Measurements from ENCODE around the gene AMOTL2. TPM values are rescaled to one million over a fixed set of nuclear protein-coding genes. Genes with fewer than 3 reads are reported as not detected.
A peak's percentile ranks its signal among the peaks of the same experiment; 100 is the strongest.

The AMOTL2 gene
- total and polyA plus RNA-seq, 2 experiments from 2014 or later = 17.9 to 102 TPM

DNA sequence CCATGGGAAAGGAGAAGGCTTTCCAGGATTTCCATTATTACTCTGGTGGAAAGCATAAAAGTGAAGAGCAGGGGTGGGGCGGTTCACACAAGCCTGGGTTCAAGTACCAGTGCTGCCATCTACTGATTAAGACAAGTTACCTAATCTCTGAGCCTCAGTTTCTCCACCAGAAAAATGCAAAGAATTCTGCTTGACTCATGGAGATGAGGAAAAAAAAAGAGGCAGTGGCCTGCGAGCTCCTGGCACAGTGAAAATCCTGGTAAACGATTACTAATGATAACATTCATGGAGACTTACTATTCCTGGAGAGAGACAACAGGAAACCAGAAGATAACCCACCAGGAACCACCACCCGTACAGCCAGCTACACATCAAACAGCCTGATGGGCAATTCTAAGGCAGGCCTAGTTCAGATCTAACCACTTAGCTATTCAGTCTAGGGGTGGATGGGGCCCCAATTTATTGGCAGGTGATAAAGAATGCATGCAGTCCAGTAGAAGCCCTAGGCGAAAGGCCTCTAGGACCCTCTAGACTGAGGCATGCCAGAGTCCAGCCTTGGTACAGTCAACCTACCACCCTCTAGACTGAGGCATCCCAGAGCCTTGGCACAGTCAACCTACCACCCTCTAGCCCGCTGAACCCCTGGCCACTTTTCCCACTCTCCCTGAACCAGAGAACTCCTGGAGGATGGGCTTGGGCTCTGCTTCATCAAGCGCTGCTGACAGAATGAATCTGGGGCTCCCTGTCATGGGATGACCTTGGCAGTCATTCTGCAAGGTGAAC is 2.5 kb downstream of the AMOTL2 start:
- ATAC-seq (no peak), DNase-seq (ENCODE audit: low spot score) (no peak)
- Histone ChIP-seq H4K20me1 (replicated peaks; ENCODE audit: insufficient read depth) (peaks cover 38% of the 10 kb centered on the region), H2AFZ (no peak overlapping the region), H3K27me3 (ENCODE audit: insufficient read depth) (peaks cover 24% of the 10 kb centered on the region), H3K27ac (ENCODE audit: low read depth) (no peak overlapping the region), H3K4me1 (ENCODE audit: insufficient read depth) (peaks cover 28% of the 10 kb centered on the region), H3K4me2 (peak overlapping the region; percentile 92), H3K79me2 (replicated peaks; ENCODE audit: insufficient read depth) (peaks cover 38% of the 10 kb centered on the region), H3K9me2 (ENCODE audit: insufficient read depth) (no peaks in the 10 kb centered on the region), H3F3A (replicated peaks; ENCODE audit: low read depth) (peaks cover 30% of the 10 kb centered on the region), H3K36me3 (ENCODE audit: insufficient read depth) (peaks cover 28% of the 10 kb centered on the region), H3K4me3 (peak overlapping the region; percentile 99)
- Mint-ChIP-seq H3K9me3 (no peaks in the 10 kb centered on the region), H3K4me3 (peak overlapping the region; percentile 88), H3K27me3 (ENCODE audit: insufficient read depth, low read depth, poor library complexity) (peaks cover 46% of the 10 kb centered on the region), H3K27ac (no peak overlapping the region), H3K4me1 (peaks cover 54% of the 10 kb centered on the region), H3K36me3 (ENCODE audit: low read depth) (peaks cover 54% of the 10 kb centered on the region)
- TF ChIP-seq, protein P1, sequence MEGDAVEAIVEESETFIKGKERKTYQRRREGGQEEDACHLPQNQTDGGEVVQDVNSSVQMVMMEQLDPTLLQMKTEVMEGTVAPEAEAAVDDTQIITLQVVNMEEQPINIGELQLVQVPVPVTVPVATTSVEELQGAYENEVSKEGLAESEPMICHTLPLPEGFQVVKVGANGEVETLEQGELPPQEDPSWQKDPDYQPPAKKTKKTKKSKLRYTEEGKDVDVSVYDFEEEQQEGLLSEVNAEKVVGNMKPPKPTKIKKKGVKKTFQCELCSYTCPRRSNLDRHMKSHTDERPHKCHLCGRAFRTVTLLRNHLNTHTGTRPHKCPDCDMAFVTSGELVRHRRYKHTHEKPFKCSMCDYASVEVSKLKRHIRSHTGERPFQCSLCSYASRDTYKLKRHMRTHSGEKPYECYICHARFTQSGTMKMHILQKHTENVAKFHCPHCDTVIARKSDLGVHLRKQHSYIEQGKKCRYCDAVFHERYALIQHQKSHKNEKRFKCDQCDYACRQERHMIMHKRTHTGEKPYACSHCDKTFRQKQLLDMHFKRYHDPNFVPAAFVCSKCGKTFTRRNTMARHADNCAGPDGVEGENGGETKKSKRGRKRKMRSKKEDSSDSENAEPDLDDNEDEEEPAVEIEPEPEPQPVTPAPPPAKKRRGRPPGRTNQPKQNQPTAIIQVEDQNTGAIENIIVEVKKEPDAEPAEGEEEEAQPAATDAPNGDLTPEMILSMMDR (conservative IDR thresholded peaks at IDR 0.05; ENCODE audit: low read depth in 2 of 2) = peak; percentile 26 to 35; a peak in 3 of 4 replicates
- TF ChIP-seq, protein P2, sequence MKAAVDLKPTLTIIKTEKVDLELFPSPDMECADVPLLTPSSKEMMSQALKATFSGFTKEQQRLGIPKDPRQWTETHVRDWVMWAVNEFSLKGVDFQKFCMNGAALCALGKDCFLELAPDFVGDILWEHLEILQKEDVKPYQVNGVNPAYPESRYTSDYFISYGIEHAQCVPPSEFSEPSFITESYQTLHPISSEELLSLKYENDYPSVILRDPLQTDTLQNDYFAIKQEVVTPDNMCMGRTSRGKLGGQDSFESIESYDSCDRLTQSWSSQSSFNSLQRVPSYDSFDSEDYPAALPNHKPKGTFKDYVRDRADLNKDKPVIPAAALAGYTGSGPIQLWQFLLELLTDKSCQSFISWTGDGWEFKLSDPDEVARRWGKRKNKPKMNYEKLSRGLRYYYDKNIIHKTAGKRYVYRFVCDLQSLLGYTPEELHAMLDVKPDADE (IDR thresholded peaks at IDR 0.05) = no peak
- no peak for TF ChIP-seq NANOG (IDR thresholded peaks at IDR 0.05; ENCODE audit: borderline replicate concordance)
- TF ChIP-seq POLR2AphosphoS5 (IDR thresholded peaks at IDR 0.05; ENCODE audit: low read depth) = no peak

DNA sequence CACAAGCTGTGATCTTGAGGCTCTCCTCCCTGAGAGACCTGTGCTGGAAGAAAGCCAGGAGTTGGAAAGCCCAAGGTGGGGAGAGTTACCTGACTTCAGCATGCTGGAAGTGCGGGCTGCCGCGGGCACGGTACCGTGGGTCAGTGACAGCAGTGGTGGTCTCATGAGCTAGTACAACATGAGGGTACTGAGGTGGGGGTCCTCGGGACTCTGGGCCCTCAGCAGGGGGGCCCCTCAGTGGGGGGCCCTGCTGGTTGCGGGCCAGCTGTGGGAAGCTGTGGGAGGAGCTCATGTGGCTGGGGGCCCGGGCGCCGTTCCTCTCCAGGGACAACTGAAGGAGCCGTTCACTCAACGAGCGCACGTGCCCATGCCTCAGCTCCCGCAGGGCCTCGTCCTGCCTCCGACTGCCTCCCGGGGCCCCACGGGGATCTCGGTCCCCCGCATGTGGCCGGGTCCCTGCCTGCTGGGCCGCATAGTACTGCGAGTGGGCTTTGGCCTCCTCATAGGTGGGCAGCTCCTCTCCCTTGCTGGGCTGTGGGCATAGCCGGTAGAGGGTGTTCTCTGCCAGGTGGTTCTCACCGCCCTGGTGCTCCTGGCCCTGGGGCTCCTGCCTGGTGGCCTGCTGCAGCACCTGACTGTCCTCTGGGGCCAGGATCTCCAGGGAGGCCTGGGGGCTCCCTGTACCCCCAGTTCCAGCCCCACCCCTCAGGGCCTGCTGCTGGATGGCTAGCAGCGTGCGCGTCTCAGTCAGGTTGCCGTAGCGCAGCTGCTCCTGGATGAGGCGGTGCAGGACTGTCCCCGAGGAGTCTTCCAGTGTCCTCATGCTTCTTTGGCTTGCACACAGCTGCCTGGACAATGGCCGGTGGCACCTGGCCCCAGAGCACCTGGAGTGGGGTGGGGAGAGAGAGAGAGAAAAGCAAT is 3.4 kb downstream of the AMOTL2 start:
- peaks cover 20% of the 10 kb centered on the region for H3K4me1 ChIP-seq (ENCODE audit: insufficient read depth)
- DNase-seq (ENCODE audit: low spot score) (no peak), ATAC-seq (no peak)
- H3K36me3 ChIP-seq (ENCODE audit: insufficient read depth) = peaks cover 28% of the 10 kb centered on the region
- H3K4me3 ChIP-seq = no peak overlapping the region
- H3K4me2 ChIP-seq = no peak overlapping the region; the same call in 1 of the 2 replicates
- peak overlapping the region; percentile 88; the same call in 2 of the 3 replicates for H3K4me3 Mint-ChIP-seq
- H3K27ac ChIP-seq (ENCODE audit: low read depth) = no peak overlapping the region
- H3K4me1 Mint-ChIP-seq = peaks cover 52% of the 10 kb centered on the region
- peaks cover 15% of the 10 kb centered on the region for H3K27me3 ChIP-seq (ENCODE audit: insufficient read depth)
- H3K27ac Mint-ChIP-seq = no peak overlapping the region
- no peak overlapping the region for H2AFZ ChIP-seq
- peaks cover 38% of the 10 kb centered on the region for H3K27me3 Mint-ChIP-seq (ENCODE audit: insufficient read depth, low read depth, poor library complexity)
- H3K9me2 ChIP-seq (ENCODE audit: insufficient read depth) = no peaks in the 10 kb centered on the region
- peaks cover 38% of the 10 kb centered on the region for H4K20me1 ChIP-seq (replicated peaks; ENCODE audit: insufficient read depth)
- peaks cover 31% of the 10 kb centered on the region for H3F3A ChIP-seq (replicated peaks; ENCODE audit: low read depth)
- TF ChIP-seq POLR2AphosphoS5 (IDR thresholded peaks at IDR 0.05; ENCODE audit: low read depth) (no peak), EZH2phosphoT487 (IDR thresholded peaks at IDR 0.05; ENCODE audit: unreplicated experiment) (no peak)
- peaks cover 38% of the 10 kb centered on the region for H3K79me2 ChIP-seq (replicated peaks; ENCODE audit: insufficient read depth)
- no peaks in the 10 kb centered on the region for H3K9me3 Mint-ChIP-seq
- H3K36me3 Mint-ChIP-seq (ENCODE audit: low read depth) = peaks cover 63% of the 10 kb centered on the region
